SK-N-SH treated with all-trans-retinoic acid at 6 μM for 48 hours (cell line): ENCODE data around the gene SLC25A18.

Source experiments
- BACH2 ChIP-seq: fragments of 250-450 bp; sonication (Bioruptor Pico); IDR thresholded peaks from 2 replicates; pipeline ENCODE4 v1.9.0; 2021; ENCODE audit warnings: mild to moderate bottlenecking, borderline replicate concordance
- CREB5 ChIP-seq: fragments of 250-450 bp; sonication (Bioruptor Pico); IDR thresholded peaks from 2 replicates; pipeline ENCODE4 v1.5.1; 2020; ENCODE audit warnings: low read depth, mild to moderate bottlenecking, moderate library complexity
- CSRNP3 ChIP-seq: fragments of 250-450 bp; sonication (Bioruptor Pico); IDR thresholded peaks from 2 replicates; pipeline ENCODE4 v1.5.1; 2021; ENCODE audit warnings: mild to moderate bottlenecking, moderate library complexity
- GLIS3 ChIP-seq: fragments of 250-450 bp; sonication (Bioruptor Pico); IDR thresholded peaks from 2 replicates; pipeline ENCODE4 v1.5.0; 2020; ENCODE audit warnings: mild to moderate bottlenecking, moderate library complexity
- ISL1 ChIP-seq: fragments of 250-450 bp; sonication (Bioruptor Pico); IDR thresholded peaks from 2 replicates; pipeline ENCODE4 v2.1.2; 2022; ENCODE audit warnings: mild to moderate bottlenecking, moderate library complexity
- PATZ1 ChIP-seq: fragments of 250-450 bp; sonication (Bioruptor Pico); IDR thresholded peaks from 2 replicates; pipeline ENCODE4 v1.8.0; 2020; ENCODE audit warnings: mild to moderate bottlenecking, moderate library complexity, borderline replicate concordance
- RARB ChIP-seq: fragments of 250-450 bp; sonication (Bioruptor Pico); IDR thresholded peaks from 2 replicates; pipeline ENCODE4 v1.8.0; 2021; ENCODE audit warnings: mild to moderate bottlenecking, moderate library complexity
- TSHZ2 ChIP-seq: fragments of 250-450 bp; sonication (Bioruptor Pico); IDR thresholded peaks from 2 replicates; pipeline ENCODE4 v1.5.0; 2020; ENCODE audit warnings: mild to moderate bottlenecking, moderate library complexity
- ZFP3 ChIP-seq: fragments of 250-450 bp; sonication (Bioruptor Pico); IDR thresholded peaks from 2 replicates; pipeline ENCODE4 v1.5.0; 2020; ENCODE audit warnings: mild to moderate bottlenecking, moderate library complexity
- ZNF8 ChIP-seq: fragments of 450-650 bp; formaldehyde crosslinking; IDR thresholded peaks from 2 replicates; pipeline ENCODE4 v1.5.0; 2020; ENCODE audit warnings: mild to moderate bottlenecking, moderate library complexity

- TF ChIP-seq CREB5 (CRISPR knock-in tag) (no peak), ZNF8 (CRISPR knock-in tag) (no peak), TSHZ2 (CRISPR knock-in tag) (no peak), PATZ1 (CRISPR knock-in tag) (no peak), ZFP3 (no peak), RARB (no peak), ISL1 (CRISPR knock-in tag) (no peak), GLIS3 (CRISPR knock-in tag) (no peak), BACH2 (no peak), CSRNP3 (no peak)
These were observed 19.9 kb downstream of the SLC25A18 start for GRCh38 chr22:17583151-17583550.
